CD4-positive, alpha-beta T cell treated with Interleukin-12 subunit alpha and Interleukin-12 subunit beta, for 1 hour (primary cell): Measurements from ENCODE around the gene CRTAC1.

Experiments
- DNase-seq: peaks from one replicate; pipeline ENCODE4 v3.0.0-alpha.2; 2020

Gene CRTAC1

DNA sequence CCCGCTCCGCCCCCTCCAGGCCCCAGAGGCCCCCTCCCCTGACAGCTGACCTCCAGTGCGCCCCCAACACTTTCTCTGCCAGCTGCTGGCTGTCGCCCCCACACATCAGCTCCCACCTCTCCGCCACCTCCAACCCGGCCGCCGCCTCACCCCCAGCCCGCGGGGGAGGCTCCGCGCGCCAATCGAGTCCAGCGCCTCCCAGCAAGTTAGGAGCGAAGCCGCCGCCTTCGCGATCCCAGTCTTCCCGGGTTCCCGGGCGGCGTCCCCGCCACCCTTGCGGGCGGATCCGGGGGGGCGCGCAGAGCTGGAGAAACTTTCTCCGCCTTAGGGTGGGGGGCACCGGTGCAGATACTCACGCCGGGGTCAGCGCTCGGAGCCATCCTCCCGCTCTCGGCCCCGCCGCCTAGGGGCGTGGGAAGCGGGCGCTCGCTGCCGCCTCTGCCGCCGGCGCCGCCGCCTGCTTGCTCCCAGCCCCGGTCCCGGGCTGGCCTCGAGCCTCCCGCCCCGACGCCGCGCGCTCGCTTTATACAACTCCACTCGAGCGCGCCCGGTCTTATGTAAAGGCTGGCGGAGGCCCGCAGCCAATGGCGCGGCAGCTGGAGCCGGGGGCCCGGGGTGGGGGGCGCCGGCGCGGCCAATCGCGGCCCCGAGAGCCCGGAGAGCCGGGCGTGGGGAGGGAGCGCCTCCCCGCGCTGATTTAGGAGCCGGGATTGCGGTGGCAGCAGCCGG lies at the start of gene CRTAC1:
TSS of gene CRTAC1 (minus strand) at position 529 of the 729 bp plus-strand sequence. CDS start at position 380, 149 bp downstream.
- DNase-seq, result no peak

DNA sequence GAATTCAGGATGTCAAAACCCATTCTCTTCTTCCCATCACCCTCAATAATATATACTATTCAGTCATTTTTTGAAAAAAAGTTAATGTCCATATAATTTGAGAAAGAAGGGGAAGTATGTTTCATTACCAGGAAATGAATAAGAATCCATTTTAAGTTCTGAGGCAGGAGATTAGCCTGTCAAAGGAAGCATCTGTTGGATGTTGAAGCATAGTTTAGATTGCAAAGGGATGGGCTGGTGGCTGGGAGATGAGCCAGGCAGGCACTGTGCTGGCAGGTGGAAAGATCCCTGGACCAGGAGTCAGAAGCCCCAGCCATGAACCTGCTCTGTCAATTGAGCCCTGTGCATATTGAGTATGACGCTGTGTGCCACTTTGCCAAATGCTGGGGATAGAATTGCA lies 48.4 kb upstream of the CRTAC1 start:
- no peak for DNase-seq

DNA sequence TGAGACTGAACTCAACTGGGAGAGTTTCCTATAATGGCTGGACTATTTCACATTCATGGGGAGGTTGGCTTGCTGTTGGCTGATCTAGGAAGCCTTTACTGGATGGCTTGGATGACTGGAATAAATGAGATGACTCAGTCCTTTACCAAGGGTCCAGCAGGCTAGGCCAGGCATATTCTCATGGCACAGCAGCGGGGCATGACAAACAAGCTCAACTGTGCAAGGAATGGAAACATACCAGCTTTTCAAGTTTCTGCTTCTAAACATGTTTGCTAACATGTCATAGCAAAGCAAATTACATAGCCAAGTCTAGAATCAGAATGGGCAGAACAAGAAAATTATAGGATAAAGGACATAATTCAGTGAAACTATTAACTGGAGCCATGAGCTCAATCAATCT lies 46.8 kb upstream of the CRTAC1 start:
- no peak for DNase-seq

DNA sequence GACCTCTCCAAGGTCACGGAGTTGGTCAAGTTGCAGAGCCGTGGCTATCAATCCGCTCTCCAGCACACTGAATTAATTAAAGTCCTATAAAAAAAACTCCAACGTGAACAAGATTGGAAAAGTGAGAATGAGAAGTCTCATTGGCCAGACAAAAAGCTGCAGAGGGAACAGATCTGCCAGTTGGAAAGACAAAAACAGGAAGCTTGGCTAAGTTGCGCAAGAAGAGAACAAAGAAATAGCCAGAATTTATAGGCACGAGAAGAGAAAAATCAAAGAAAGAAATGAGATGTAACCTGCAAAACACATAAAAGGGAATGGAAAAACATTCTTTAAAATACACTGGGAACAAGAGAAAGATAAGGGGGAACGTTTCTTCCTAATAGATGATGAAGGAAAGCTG lies 45.7 kb upstream of the CRTAC1 start:
- DNase-seq, result no peak

GRCh38 chr10:98074315-98074911 lies 44.0 kb upstream of the CRTAC1 start:
- no peak for DNase-seq

DNA sequence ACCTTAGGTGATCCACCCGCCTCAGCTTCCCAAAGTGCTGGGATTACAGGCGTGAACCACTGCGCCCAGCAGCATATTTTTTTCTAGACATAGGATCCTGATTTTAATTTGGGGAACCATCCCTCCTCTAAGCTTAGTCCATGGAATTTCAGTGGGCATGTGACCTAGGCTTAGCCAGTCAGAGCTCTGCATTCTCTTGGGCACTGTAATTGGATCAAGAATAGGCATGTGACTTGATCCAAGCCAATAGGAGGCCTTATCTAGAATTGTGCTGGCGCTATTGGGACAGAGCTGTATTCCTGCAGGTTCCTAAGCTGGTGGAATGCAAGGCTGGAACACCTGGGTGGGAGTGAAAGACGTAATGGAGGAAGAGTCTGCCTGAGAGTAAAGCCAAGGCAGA lies 36.7 kb upstream of the CRTAC1 start:
- no peak for DNase-seq

DNA sequence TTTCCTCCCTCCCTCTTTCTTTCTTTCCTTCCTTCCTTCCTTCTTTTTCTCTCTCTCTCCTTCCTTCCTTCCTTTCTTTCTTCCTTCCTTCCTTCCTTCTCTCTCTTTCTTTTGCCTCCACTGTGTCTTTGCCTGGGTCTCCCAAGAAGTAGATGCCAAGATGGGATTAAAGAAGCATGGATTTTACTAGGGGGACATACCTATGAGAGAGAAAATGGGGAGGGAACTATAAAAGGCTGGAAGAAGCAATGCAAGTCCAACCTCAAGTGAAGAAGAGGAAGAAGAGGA lies 33.3 kb upstream of the CRTAC1 start:
- DNase-seq, result no peak

GRCh38 chr10:98062424-98062823 lies 32.0 kb upstream of the CRTAC1 start:
- DNase-seq, result no peak

DNA sequence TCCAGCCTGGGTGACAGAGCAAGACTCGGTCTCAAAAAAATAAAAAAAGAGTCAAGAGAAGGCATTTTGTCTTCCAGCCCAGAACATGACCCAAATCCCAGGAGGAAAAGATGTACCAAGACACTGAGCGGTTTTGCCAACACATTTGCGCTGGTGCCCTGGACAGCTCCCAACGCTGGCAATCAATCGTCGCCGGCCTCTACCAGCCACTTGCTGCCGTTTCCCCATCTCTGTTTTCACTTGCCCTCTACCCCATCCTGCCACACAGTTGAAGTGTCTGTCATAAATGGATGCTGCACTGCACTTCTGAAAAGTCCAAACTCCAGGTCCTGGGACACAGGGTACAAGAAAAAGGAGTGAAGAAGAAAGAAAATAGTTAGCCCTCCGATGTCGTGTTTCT lies 29.7 kb upstream of the CRTAC1 start:
- no peak for DNase-seq

- DNase-seq, result no peak
Observed at GRCh38 chr10:98058295-98058694, 27.9 kb upstream of the CRTAC1 start.

DNA sequence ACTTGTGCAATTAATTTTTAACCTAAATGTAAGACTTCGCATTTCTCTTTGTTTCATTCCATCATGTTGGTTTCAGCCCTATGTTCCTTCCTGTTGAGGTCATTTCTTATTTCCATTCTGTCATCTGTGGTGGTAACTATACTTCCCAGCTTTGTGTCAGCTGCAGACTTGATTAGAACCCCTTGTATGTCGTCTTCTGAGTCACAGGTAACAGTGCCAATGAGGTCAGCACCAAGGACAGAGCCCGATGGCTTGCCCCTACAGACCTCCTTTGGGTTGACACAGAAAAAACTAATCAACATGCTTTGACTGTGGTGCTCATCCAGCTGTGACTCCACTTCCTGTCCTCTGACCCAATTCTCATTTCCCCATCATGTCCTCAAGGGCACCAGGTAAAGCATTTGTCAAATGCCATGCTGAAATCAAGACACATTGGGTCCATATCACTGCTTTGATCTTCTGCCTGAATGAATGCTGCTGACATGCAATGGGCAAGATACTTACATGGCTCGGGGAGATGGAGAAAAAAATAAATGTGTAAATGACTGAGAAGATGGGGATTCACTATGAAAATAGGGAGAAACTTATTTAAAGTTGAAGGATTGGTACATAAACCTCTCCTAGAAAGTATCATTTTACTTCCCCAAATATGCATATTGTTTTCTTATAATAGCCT lies 25.6 kb upstream of the CRTAC1 start:
- DNase-seq, result no peak

- no peak for DNase-seq
Observed at GRCh38 chr10:98047009-98047741, 16.8 kb upstream of the CRTAC1 start.

DNA sequence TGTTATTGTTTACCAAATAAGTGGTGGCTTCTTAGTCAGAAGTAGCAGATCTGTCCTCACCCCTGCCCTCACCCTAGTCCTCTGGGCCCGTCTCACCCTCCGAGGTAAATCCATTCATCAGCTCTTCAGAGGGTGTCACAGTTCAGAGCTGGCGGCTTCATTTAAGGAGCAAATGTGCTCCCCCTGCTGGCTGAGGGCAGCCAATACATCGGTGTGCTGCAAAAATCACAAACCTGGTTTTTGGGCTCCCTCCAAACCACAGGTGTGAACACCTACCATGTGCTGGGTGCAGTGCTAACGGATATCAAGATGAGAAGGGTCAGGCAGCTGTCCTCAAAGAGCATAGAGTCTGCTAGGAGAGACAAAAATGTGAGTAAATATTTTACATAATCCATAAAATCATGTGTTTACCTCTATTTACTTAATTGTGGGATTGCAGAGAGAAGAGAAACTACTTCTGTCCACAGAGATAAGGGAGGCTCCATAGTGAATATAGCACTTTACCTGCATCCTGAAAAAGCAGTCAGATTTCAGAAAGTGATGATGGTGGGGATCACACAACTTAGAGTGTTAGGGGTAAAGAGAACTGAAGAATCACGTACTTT lies 15.5 kb upstream of the CRTAC1 start:
- DNase-seq, result peak; percentile 62

DNA sequence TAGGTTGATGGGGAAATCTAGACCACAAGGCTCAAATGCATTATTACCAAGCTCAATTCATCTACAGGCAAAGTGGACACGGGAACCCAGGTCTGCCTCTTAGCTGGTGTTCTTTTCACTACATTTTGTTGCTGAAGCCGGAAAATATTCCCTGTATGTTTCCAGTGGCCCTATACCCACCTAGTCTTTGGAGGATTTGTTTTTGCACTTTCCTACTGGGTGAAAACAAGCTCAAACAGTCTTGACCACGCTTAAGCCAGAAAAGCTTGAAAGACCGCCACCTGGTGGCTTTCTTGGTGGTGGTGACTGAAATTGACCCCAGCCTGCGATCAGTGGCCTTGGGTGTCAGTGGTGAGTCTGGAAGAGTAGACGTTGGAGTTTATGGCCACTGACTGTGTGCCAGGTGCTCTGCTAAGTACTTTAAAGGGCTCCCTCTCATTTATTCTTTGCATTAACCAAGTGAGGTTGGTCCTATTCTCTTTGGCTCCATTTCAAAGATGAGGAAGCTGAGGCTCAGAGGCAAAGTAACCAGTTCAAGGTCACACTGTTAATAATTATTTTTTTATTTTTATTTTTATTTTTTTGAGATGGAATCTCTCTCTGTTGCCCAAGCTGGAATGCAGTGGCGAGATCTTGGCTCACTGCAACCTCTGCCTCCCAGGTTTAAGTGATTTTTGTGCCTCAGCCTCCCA lies 11.1 kb upstream of the CRTAC1 start:
- DNase-seq, result peak; percentile 41

DNA sequence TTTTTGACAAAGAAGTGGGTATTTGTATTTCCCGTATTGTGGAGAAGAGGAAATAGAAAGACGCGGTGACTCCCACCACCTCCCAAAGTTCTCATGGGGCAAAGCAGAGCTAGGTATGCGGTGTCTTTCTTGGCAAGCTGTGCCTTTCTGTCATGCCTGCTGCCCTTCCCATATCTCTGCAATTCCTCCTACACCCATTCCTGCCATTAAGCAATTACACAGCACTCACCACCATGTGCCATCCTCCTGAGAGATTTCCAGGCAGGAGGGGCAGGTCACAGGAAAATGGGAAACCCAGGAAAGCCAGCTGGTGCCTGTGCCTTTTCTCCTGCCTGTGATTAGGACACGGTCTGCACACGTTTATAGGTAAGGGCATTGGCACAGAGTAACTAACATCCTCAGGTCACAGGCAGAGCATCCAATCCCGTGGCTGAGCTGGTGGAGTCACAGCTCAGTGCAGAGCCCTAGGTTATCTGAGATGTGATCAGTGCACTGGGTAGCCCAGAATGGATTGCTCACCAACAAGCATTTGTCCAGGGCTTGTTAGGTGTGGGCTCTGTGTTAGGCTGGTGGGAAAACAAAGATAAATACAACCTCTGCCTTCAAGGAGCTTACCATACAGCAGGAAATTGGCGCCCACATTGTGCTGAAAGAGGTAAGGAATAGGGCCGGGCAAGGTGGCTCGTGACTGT lies 9.4 kb upstream of the CRTAC1 start:
- no peak for DNase-seq

DNA sequence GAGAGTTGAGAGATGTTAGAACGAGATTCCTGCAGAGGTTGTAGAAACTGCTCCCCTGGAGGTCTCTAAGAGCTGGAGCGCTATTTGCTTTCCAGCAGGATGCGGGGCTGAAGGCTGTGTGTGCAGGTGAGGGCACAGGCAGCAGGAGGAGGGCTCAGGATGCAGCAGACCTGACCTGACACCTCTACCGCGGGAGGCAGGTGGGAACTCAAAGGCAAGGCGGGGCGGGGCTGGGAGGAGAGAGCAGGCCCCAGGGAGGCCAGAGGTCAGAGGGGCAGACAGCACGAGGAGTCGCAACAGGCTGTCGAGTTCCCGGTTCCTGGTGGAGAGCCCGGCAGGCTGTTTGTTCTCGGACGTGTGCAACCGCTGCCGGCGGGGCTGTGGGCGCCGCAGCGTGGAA lies 7.9 kb upstream of the CRTAC1 start:
- no peak for DNase-seq

DNA sequence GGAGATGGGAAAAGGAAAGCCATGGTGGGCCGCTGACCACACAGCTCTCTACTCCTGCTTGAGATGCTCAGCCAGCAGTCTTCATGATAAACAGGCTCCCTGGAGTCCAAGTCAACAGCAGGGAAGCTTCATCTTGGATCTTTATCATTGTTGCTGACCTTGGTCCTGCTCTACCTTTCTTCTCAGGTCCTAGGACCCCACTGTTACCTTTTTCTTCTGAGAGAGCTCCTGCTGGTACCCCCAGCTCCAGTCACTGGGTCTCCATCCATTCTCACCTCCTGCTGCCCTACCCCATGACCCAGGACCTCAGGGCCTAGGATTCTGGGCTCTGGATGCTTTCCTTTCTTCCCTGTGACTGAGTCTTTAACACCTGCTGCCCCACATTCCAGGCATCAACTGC lies 5.2 kb upstream of the CRTAC1 start:
- no peak for DNase-seq

GRCh38 chr10:98033515-98033914 lies 3.1 kb upstream of the CRTAC1 start:
- DNase-seq, result no peak

- DNase-seq, result no peak
Observed at GRCh38 chr10:98031440-98031839, 1.0 kb upstream of the CRTAC1 start.

- no peak for DNase-seq
Observed at GRCh38 chr10:98030991-98031431, 590 bp upstream of the CRTAC1 start.

DNA sequence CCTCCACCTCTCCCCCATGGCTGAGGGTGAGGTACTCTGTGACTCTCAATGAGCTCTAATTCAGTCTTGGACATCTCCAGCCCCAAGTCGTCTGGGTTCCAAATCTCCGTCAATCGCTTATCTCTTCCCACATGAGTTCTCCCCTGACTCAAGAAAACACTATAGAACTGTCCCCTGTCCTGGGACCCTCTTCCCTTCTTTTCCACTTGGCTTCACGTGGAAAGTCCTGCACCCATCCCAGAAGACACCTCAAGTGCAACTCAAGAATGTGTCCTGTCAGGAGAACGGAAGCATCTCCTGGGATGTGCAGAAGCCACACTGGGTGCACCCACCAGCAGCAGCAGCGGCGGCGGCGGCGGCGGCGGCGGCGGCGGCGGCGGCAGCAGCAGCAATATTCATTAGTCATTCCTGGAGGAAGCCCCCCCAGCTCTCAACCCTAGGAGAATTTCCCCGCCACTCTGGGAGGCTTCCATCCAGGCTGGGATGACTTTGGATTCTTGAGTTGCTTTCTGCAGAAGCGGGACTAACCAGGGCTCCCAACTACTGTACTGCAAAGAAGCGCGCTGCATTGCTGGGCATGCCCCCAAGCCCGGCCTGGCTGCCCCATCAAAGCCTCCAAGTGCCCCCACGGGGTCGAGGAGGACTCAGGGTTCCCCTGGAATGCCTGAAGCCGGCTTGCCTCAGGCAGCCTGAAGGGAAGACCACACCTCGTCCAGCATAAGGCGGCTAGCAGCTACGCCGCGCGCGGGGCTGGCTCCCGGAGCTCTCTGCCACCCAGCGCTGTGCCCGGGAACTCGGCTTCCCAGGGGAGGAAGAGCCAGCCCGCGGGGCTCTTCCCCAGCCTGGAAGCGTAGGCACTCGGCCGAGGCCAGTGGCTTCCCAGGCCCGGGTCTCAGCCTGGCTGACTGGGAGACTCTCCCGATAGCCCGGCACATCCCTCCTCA lies 1.0 kb downstream of the CRTAC1 start:
- DNase-seq, result no peak
